H7 (cell line): Measurements from ENCODE around the gene ACBD3. TPM values are rescaled to one million over a fixed set of nuclear protein-coding genes. Genes with fewer than 3 reads are reported as not detected.

Experiments
- DNase-seq: peaks from one replicate; pipeline ENCODE4 v3.0.0; 2012
- H3K27me3 ChIP-seq: 2 replicates; pipeline ENCODE4 v1.6.0; 2011; ENCODE audit warnings: mild to moderate bottlenecking, low read length; ENCODE audit not compliant: control insufficient read depth, insufficient read depth
- H3K36me3 ChIP-seq: replicated peaks from 2 replicates; pipeline ENCODE4 v1.5.1; 2011; ENCODE audit warnings: low read length; ENCODE audit not compliant: control insufficient read depth, insufficient read depth
- H3K4me3 ChIP-seq: 2 replicates; pipeline ENCODE4 v1.5.1; 2011; ENCODE audit warnings: low read depth, mild to moderate bottlenecking, control low read depth, low read length, moderate library complexity; ENCODE audit not compliant: insufficient read depth
- total RNA-seq: library from RNA; depleted of rRNA; stranded (reverse); fragments of >200 nt; shearing (Covaris generic); gene quantifications from 2 replicates; pipeline ENCODE4 v1.2.3, GENCODE V29; 2014; rRNA removed

Gene ACBD3
- 43.7 and 57.6 TPM in 2 replicates for total RNA-seq

GRCh38 chr1:226186124-226187018, at the start of gene ACBD3:
TSS of gene ACBD3 (minus strand) at chr1:226186741. CDS start at chr1:226186675, 66 bp downstream.
- no peaks in the 10 kb centered on the region for H3K36me3 ChIP-seq
- peak; percentile 95 for DNase-seq
- H3K4me3 ChIP-seq: peak within 1 kb of the TSS; percentile 97
- no peaks in the 10 kb centered on the region for H3K27me3 ChIP-seq

- DNase-seq: no peak
- H3K4me3 ChIP-seq: no peak overlapping the region
- peaks cover 5% of the 10 kb centered on the region for H3K36me3 ChIP-seq
- no peaks in the 10 kb centered on the region for H3K27me3 ChIP-seq
Measured at GRCh38 chr1:226233806-226234205, 47.3 kb upstream of the ACBD3 start.

- no peaks in the 10 kb centered on the region for H3K27me3 ChIP-seq
- no peak for DNase-seq
- H3K36me3 ChIP-seq: peaks cover 4% of the 10 kb centered on the region
- H3K4me3 ChIP-seq: no peak overlapping the region
Measured at GRCh38 chr1:226233293-226233692, 46.8 kb upstream of the ACBD3 start.

- peaks cover 5% of the 10 kb centered on the region for H3K27me3 ChIP-seq
- no peaks in the 10 kb centered on the region; the same call in 1 of the 2 replicates for H3K36me3 ChIP-seq
- no peak overlapping the region for H3K4me3 ChIP-seq
- no peak for DNase-seq
Measured at GRCh38 chr1:226226601-226227000, 40.1 kb upstream of the ACBD3 start.

DNA sequence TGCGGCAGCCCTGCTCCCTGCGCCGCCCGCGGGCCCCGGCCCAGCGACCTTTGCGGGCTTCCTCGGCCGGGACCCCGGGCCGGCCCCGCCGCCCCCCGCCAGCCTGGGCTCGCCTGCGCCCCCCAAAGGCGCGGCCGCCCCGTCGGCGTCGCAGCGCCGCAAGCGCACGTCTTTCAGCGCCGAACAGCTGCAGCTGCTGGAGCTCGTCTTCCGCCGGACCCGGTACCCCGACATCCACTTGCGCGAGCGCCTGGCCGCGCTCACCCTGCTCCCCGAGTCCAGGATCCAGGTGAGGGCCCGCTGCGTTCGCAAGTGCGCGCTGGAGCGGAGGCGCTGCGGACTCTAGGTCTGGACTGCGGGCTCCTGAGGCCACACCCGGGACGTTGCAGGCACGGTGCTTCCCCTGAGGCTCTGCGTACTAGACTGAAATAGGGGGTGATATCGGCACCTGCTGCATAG, 37.3 kb upstream of the ACBD3 start:
- H3K36me3 ChIP-seq: no peaks in the 10 kb centered on the region
- DNase-seq: no peak
- peaks cover 5% of the 10 kb centered on the region for H3K27me3 ChIP-seq
- H3K4me3 ChIP-seq: peak overlapping the region; percentile 88

- peak; percentile 89 for DNase-seq
- H3K4me3 ChIP-seq: peak within 1 kb of the TSS; percentile 88
- no peaks in the 10 kb centered on the region for H3K36me3 ChIP-seq
- peaks cover 5% of the 10 kb centered on the region for H3K27me3 ChIP-seq
Measured at GRCh38 chr1:226223157-226223785, 36.7 kb upstream of the ACBD3 start, which contains the start of gene MIXL1. TSS of gene MIXL1 (plus strand) at chr1:226223664. CDS start at chr1:226223682, 18 bp downstream.

- Histone ChIP-seq H3K4me3 (no peak overlapping the region), H3K27me3 (peaks cover 5% of the 10 kb centered on the region), H3K36me3 (no peaks in the 10 kb centered on the region)
- DNase-seq: no peak
Measured at GRCh38 chr1:226222686-226223085, 36.1 kb upstream of the ACBD3 start.

DNA sequence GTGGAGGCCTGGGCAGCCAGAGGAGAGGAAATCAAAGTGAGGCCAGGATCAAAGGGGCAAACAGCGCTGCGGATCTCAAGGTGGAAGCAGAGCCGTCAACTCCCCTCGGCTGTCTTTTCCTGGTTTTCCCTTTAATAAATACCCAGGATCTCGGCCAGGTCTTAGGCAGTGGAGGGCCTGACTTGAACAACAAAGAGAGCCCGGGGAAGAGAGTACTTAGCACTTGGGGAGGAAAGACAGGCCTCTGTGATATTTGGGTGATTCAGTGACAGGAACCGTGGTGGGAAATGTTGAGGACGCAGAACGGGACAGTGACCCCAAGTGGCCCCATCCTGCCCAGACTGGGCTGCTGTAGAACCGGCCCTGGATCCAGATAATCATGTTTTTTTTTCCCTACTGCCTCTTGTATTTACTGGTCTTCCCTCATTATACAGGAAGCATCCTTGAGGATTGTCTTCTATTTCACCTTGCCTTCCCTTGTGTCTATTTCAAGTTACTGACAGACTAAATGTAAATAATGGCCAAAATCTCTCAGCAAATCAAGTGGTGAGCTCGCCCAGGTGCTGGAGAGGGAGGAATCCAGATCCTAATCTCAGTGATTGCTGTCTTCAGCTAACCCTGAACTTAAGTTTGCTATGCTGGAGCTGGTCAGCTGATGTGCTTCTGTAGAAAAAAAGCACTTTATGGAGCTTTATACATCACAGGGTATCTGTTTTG, 34.1 kb upstream of the ACBD3 start:
- DNase-seq: peak; percentile 52
- H3K27me3 ChIP-seq: peaks cover 5% of the 10 kb centered on the region
- H3K4me3 ChIP-seq: no peak overlapping the region

DNA sequence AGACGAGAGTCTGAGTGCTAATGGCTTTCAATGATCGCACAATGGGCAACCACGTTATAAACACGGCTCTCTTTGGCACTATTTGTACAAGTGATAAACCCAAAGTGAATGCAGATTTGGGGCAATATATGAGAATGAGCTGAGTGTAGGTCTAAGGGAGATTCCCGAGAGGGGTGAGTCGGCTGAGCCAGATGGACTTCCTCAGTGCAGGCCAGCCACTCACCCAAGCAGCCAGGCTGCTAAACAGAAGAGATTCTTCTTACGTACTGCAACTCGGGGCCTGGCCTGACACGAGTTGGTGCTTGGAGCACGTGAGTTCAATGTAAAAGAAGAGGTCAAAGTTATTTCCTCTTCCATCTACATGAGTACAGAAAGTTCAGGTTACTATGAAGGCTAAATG, 30.7 kb upstream of the ACBD3 start:
- Histone ChIP-seq H3K36me3 (no peaks in the 10 kb centered on the region), H3K27me3 (peaks cover under 1% of the 10 kb centered on the region; the same call in 1 of the 2 replicates), H3K4me3 (no peak overlapping the region)
- no peak for DNase-seq

More for the DNA sequence above, 34.1 kb upstream of the ACBD3 start:
- no peaks in the 10 kb centered on the region for H3K36me3 ChIP-seq

DNA sequence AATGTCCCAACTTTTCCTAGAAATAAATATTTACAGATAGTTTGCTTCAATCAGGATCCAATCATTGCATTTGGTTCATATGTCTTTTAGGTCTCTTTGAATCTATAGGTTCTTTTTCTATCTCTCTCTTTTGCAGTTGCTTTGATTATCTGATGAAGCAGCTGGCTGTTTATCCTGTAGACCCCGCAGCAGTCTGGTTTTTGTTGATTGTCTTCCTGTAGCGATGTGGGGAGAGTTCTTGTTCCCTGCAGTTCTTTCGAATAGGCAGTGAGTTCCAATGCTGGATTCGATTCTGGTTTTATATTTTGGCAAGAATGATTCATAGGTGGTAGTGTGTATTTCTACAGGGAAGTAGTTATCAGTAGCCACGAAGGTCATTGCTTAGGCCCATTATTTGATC, 29.5 kb upstream of the ACBD3 start:
- Histone ChIP-seq H3K27me3 (no peaks in the 10 kb centered on the region), H3K4me3 (no peak overlapping the region), H3K36me3 (no peaks in the 10 kb centered on the region)
- DNase-seq: no peak

GRCh38 chr1:226215239-226215638, 28.7 kb upstream of the ACBD3 start:
- Histone ChIP-seq H3K4me3 (no peak overlapping the region), H3K36me3 (no peaks in the 10 kb centered on the region), H3K27me3 (no peaks in the 10 kb centered on the region)
- DNase-seq: peak; percentile 39

GRCh38 chr1:226212545-226212944, 26.0 kb upstream of the ACBD3 start:
- no peak overlapping the region for H3K4me3 ChIP-seq
- H3K36me3 ChIP-seq: no peaks in the 10 kb centered on the region
- H3K27me3 ChIP-seq: no peaks in the 10 kb centered on the region; the same call in 1 of the 2 replicates
- no peak for DNase-seq

DNA sequence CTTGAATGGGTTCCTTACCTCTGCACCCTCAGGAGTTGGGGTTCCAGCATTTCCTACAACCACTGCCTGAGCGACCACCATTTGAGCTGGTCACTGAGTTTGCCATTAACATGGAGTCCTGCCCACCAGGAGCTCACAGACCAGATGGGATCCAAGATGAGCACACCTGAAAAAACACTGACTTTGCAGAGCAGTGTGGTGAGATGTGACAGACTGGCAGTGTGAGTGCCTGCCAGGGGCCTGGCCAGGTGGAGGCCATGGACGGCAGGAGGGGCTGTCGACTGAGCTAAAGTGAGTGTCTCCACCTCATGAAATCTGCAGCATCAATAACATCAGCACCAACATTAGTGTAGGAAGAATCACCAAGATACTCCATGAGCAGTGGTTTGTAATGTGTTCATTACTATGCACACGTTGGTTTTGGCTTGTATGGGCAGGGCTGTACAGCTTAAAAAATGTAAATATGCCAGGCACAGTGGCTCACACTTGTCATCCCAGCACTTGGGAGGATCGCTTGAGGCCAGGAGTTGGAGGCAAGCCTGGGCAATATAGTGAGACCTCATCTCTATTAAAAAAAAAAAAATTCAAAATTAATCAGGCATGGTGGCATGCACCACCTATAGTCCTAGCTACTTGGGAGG, 24.8 kb upstream of the ACBD3 start:
- no peak for DNase-seq
- Histone ChIP-seq H3K4me3 (no peak overlapping the region), H3K27me3 (no peaks in the 10 kb centered on the region; the same call in 1 of the 2 replicates), H3K36me3 (no peaks in the 10 kb centered on the region)
